ENCODE data around the gene DCAF16. TPM values are rescaled to one million over a fixed set of nuclear protein-coding genes. Genes with fewer than 3 reads are reported as not detected.

The DCAF16 gene
- total and polyA plus RNA-seq, 4 donors, result 7.1 to 37.9 (median 17.3) TPM

DNA sequence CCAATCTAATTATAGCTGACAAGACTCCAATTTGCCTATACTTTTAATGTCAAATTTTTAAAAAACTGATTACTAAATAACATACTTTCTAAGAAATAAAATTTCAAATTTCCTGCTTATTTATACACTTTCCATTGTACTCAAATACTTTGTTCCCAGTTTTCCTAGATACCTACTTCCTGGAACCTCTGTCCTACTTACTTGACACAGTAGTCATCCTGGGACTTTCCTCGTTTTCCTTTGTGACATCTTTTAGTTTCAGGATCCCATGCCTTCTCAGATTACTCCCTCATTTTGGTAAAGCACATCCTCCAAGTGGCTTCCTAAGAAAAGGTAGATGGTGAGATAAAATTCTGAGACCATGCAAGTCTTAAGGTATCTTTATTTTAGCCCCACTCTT, 15.8 kb downstream of the DCAF16 start:
- no peak for DNase-seq
- Histone ChIP-seq H3K36me3 (ENCODE audit: control insufficient read depth in 4 of 4, insufficient read depth in 4 of 4, low read length in 4 of 4) (peaks cover 2 to 10% (median 8%) of the 10 kb centered on the region in 4 donors), H3K9ac (ENCODE audit: insufficient read depth in 1 of 2, low read length in 2 of 2) (no peak overlapping the region), H3K27ac (ENCODE audit: low read depth in 1 of 2, low read length in 1 of 2) (no peak overlapping the region), H3K27me3 (ENCODE audit: control insufficient read depth in 3 of 3, insufficient read depth in 3 of 3, low read length in 2 of 3) (no peaks in the 10 kb centered on the region), H3K4me1 (ENCODE audit: control insufficient read depth in 5 of 5, insufficient read depth in 5 of 5, low read length in 5 of 5) (no peaks in the 10 kb centered on the region), H3K4me3 (no peak overlapping the region), H3K9me3 (ENCODE audit: control insufficient read depth in 4 of 4, insufficient read depth in 3 of 4, low read length in 3 of 4) (no peaks in the 10 kb centered on the region)
- TF ChIP-seq, protein P1, sequence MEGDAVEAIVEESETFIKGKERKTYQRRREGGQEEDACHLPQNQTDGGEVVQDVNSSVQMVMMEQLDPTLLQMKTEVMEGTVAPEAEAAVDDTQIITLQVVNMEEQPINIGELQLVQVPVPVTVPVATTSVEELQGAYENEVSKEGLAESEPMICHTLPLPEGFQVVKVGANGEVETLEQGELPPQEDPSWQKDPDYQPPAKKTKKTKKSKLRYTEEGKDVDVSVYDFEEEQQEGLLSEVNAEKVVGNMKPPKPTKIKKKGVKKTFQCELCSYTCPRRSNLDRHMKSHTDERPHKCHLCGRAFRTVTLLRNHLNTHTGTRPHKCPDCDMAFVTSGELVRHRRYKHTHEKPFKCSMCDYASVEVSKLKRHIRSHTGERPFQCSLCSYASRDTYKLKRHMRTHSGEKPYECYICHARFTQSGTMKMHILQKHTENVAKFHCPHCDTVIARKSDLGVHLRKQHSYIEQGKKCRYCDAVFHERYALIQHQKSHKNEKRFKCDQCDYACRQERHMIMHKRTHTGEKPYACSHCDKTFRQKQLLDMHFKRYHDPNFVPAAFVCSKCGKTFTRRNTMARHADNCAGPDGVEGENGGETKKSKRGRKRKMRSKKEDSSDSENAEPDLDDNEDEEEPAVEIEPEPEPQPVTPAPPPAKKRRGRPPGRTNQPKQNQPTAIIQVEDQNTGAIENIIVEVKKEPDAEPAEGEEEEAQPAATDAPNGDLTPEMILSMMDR (IDR thresholded peaks at IDR 0.05; ENCODE audit: control extremely low read depth, extremely low read depth), result no peak
- ATAC-seq (ENCODE audit: insufficient read depth, low FRiP score), result no peak
- 65 to 67% methylated on average over 1 of the region's 1 CpG for WGBS, 2 donors

DNA sequence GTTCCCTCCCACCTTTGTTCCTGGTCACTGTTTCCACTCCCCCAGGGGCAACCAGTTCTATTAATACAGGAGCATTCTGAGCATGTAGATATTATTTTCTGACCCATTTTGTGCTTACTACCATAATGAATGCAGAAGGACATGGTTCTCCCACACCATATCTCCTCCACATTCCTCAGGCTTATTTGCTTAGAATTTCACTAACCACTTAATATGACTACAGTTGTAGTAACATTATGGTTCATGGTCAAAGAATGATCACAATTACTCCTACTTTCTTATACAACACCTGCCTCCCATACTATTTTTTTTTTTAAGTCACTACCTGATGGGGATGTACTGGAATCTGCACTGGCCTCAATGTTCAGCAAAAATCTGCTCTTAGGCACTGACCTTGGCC, 21.6 kb downstream of the DCAF16 start:
- no peak overlapping the region for H3K9ac ChIP-seq (ENCODE audit: insufficient read depth in 1 of 2, low read length in 2 of 2)
- no peaks in the 10 kb centered on the region for H3K27me3 ChIP-seq (ENCODE audit: control insufficient read depth in 3 of 3, insufficient read depth in 3 of 3, low read length in 2 of 3)
- H3K36me3 ChIP-seq (ENCODE audit: control insufficient read depth in 4 of 4, insufficient read depth in 4 of 4, low read length in 4 of 4), result peaks cover 0 to 2% (median 0%) of the 10 kb centered on the region in 4 donors
- no peak overlapping the region for H3K4me3 ChIP-seq
- no peaks in the 10 kb centered on the region for H3K9me3 ChIP-seq (ENCODE audit: control insufficient read depth in 4 of 4, insufficient read depth in 3 of 4, low read length in 3 of 4)
- TF ChIP-seq, protein P1 (IDR thresholded peaks at IDR 0.05; ENCODE audit: control extremely low read depth, extremely low read depth), result no peak
- H3K27ac ChIP-seq (ENCODE audit: low read depth in 1 of 2, low read length in 1 of 2), result no peak overlapping the region
- no peak for ATAC-seq (ENCODE audit: insufficient read depth, low FRiP score)
- DNase-seq, result no peak
- no peaks in the 10 kb centered on the region for H3K4me1 ChIP-seq (ENCODE audit: control insufficient read depth in 5 of 5, insufficient read depth in 5 of 5, low read length in 5 of 5)

DNA sequence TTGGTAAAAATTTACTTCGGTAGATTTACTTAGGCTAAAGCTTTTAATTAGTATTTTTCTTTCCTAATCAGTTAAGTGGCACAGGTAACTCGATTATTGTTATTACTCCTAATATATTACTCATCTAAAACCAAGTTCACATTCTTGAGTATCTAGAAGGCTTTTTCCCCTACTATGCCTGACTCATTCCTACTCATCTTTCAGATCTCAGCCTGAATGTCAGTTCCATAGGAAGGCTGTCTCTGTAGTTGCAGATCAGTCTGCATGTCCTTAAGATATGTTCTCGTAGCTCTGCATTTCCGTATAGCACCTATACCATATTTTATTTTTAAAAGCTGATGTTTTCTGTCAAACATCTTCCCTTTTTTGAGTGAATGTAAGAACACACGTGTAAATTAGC, 23.2 kb downstream of the DCAF16 start:
- Histone ChIP-seq H3K4me1 (ENCODE audit: control insufficient read depth in 5 of 5, insufficient read depth in 5 of 5, low read length in 5 of 5) (no peaks in the 10 kb centered on the region), H3K36me3 (ENCODE audit: control insufficient read depth in 4 of 4, insufficient read depth in 4 of 4, low read length in 4 of 4) (peaks cover 0 to 2% (median 0%) of the 10 kb centered on the region in 4 donors), H3K9ac (ENCODE audit: insufficient read depth in 1 of 2, low read length in 2 of 2) (no peak overlapping the region), H3K27me3 (ENCODE audit: control insufficient read depth in 3 of 3, insufficient read depth in 3 of 3, low read length in 2 of 3) (peaks cover 0 to 8% (median 6%) of the 10 kb centered on the region in 3 donors), H3K4me3 (no peak overlapping the region), H3K9me3 (ENCODE audit: control insufficient read depth in 4 of 4, insufficient read depth in 3 of 4, low read length in 3 of 4) (no peaks in the 10 kb centered on the region), H3K27ac (ENCODE audit: low read depth in 1 of 2, low read length in 1 of 2) (no peak overlapping the region)
- DNase-seq (no peak), ATAC-seq (ENCODE audit: insufficient read depth, low FRiP score) (no peak)
- TF ChIP-seq, protein P1 (IDR thresholded peaks at IDR 0.05; ENCODE audit: control extremely low read depth, extremely low read depth), result no peak
- 84 to 90% methylated on average over 5 of the region's 5 CpGs for WGBS, 2 donors

DNA sequence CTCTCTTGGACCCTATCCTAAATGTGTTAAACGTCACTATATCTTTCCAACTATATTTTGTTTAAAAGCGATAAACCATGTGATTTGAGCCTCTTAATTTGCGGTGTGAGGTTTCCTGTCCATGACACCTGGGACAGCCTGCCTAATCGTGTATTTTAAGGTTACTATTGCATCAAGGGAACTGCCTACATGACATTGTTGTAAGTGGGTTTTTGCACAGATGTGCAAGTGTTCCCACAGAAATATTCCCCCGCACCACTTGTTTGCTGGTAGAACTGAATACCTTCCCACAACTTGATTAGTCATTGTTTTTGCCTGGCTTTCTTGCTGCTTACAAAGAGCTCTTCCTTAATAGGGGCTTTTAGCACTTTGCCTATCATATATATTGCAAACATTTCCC, 24.0 kb downstream of the DCAF16 start:
- peaks cover 0 to 6% (median 4%) of the 10 kb centered on the region in 5 donors for H3K4me1 ChIP-seq (ENCODE audit: control insufficient read depth in 5 of 5, insufficient read depth in 5 of 5, low read length in 5 of 5)
- 32 to 58% methylated on average over 5 of the region's 5 CpGs for WGBS, 2 donors
- H3K4me3 ChIP-seq, result no peak overlapping the region

More for the DNA sequence above, 24.0 kb downstream of the DCAF16 start:
- no peak for ATAC-seq (ENCODE audit: insufficient read depth, low FRiP score)
- peaks cover 0 to 16% (median 11%) of the 10 kb centered on the region in 3 donors for H3K27me3 ChIP-seq (ENCODE audit: control insufficient read depth in 3 of 3, insufficient read depth in 3 of 3, low read length in 2 of 3)
- H3K9ac ChIP-seq (ENCODE audit: insufficient read depth in 1 of 2, low read length in 2 of 2), result no peak overlapping the region
- TF ChIP-seq, protein P1 (IDR thresholded peaks at IDR 0.05; ENCODE audit: control extremely low read depth, extremely low read depth), result no peak
- H3K36me3 ChIP-seq (ENCODE audit: control insufficient read depth in 4 of 4, insufficient read depth in 4 of 4, low read length in 4 of 4), result no peaks in the 10 kb centered on the region
- DNase-seq, result no peak
- no peak overlapping the region for H3K27ac ChIP-seq (ENCODE audit: low read depth in 1 of 2, low read length in 1 of 2)
- H3K9me3 ChIP-seq (ENCODE audit: control insufficient read depth in 4 of 4, insufficient read depth in 3 of 4, low read length in 3 of 4), result no peaks in the 10 kb centered on the region
